Esophagus squamous epithelium (tissue), 4 donors: ENCODE measurements around the gene RGS14. TPM values are rescaled to one million over a fixed set of nuclear protein-coding genes. Genes with fewer than 3 reads are reported as not detected.

ENCODE experiments used
- total RNA-seq, 4 donors: library from RNA; depleted of rRNA; stranded (reverse); fragments of >200 nt; gene quantifications; one replicate each; pipeline ENCODE4 v1.1.0, GENCODE V29; 2016

RGS14 gene
- total RNA-seq, 4 donors from 2014 or later, result 32.7 to 37.8 (median 34.8) TPM

Other genes starting within 250 kb of the RGS14 start
- gene NSD1, start 224.2 kb upstream of the RGS14 start, total RNA-seq, result 10 to 100 TPM; 24.0 to 39.5 (median 32.2) TPM
- 10 to 100 TPM; 24.0 to 74.4 (median 49.8) TPM for gene RAB24, start 54.2 kb upstream of the RGS14 start, total RNA-seq
- 100 to 1,000 TPM in 2 of 4 donors, 10 to 100 TPM in 2; 88.7 to 184 (median 108) TPM for gene PRELID1, start 54.1 kb upstream of the RGS14 start, total RNA-seq
- 10 to 100 TPM in 2 of 4 donors, 1 to 10 TPM in 2; 7.4 to 15.3 (median 9.5) TPM for gene MXD3, start 46.0 kb upstream of the RGS14 start, total RNA-seq
- 100 to 1,000 TPM; 225 to 384 (median 257) TPM for gene LMAN2, start 6.3 kb upstream of the RGS14 start, total RNA-seq
- under 1 TPM; 0.15 to 0.47 (median 0.25) TPM for gene SLC34A1, start 26.5 kb downstream of the RGS14 start, total RNA-seq
- 1 to 10 TPM in 1 of 4 donors, not detected in 3; 2.0 TPM for gene PFN3, start 42.7 kb downstream of the RGS14 start, total RNA-seq
- 10 to 100 TPM; 10.7 to 25.4 (median 19.6) TPM for gene F12, start 51.6 kb downstream of the RGS14 start, total RNA-seq
- gene GRK6, start 68.8 kb downstream of the RGS14 start, total RNA-seq, result 10 to 100 TPM; 24.6 to 39.7 (median 29.5) TPM
- 1 to 10 TPM; 5.0 to 7.7 (median 6.4) TPM for gene PRR7, start 88.9 kb downstream of the RGS14 start, total RNA-seq
- 10 to 100 TPM; 11.9 to 51.1 (median 27.2) TPM for gene DBN1, start 115.7 kb downstream of the RGS14 start, total RNA-seq
- 10 to 100 TPM; 17.1 to 81.6 (median 33.6) TPM for gene PDLIM7, start 139.7 kb downstream of the RGS14 start, total RNA-seq
- gene DOK3, start 151.9 kb downstream of the RGS14 start, total RNA-seq, result 1 to 10 TPM; 2.4 to 7.2 (median 4.4) TPM
- 10 to 100 TPM; 63.4 to 96.5 (median 76.2) TPM for gene DDX41, start 159.0 kb downstream of the RGS14 start, total RNA-seq
- 10 to 100 TPM; 28.5 to 52.1 (median 41.9) TPM for gene FAM193B, start 196.6 kb downstream of the RGS14 start, total RNA-seq
- 100 to 1,000 TPM in 3 of 4 donors, 10 to 100 TPM in 1; 96.5 to 141 (median 119) TPM for gene TMED9, start 234.3 kb downstream of the RGS14 start, total RNA-seq
- gene B4GALT7, start 242.2 kb downstream of the RGS14 start, total RNA-seq, result 10 to 100 TPM; 13.5 to 22.9 (median 15.8) TPM